ENCODE measurements around the gene NAP1L1. TPM values are rescaled to one million over a fixed set of nuclear protein-coding genes. Genes with fewer than 3 reads are reported as not detected.

NAP1L1 gene
- 100 to 1,000 TPM; 646 to 654 TPM for total RNA-seq
- polyA plus RNA-seq (2013, experiment 1 of 2) = 746 TPM
- 682 TPM for polyA plus RNA-seq (2013, experiment 2 of 2)
- 546 to 1,489 (median 898) reads per million in 172 experiments for total RNA-seq

GRCh38 chr12:76083904-76084862, at the start of gene NAP1L1:
Gene NAP1L1, minus strand, starts transcription at chr12:76084685. Its CDS starts 10,466 bp downstream, at chr12:76074219.
- H3K36me3 ChIP-seq (ENCODE audit: insufficient read depth, low read length) = peaks cover 6% of the 10 kb centered on the region
- H3K27ac Mint-ChIP-seq = peak within 1 kb of the TSS; percentile 98
- DNase-seq = peak; percentile 94 to 98 (median 96)
- H3K4me3 Mint-ChIP-seq = peak within 1 kb of the TSS; percentile 100
- peaks cover 28% of the 10 kb centered on the region for H3K36me3 Mint-ChIP-seq (ENCODE audit: low read depth)
- H3K9me3 ChIP-seq (ENCODE audit: control insufficient read depth in 1 of 2, insufficient read depth in 1 of 2, low read length in 2 of 2) = peaks cover 0 to under 1% of the 10 kb centered on the region in 2 experiments
- ATAC-seq (ENCODE audit: poor library complexity) = peak; percentile 85
- no peaks in the 10 kb centered on the region for H3K27me3 Mint-ChIP-seq
- H3K27me3 ChIP-seq (ENCODE audit: control insufficient read depth in 1 of 2, insufficient read depth in 2 of 2, low read length in 2 of 2) = no peaks in the 10 kb centered on the region
- H3K27ac ChIP-seq (ENCODE audit: low read depth in 1 of 2, low read length in 2 of 2) = peak within 1 kb of the TSS; percentile 96 to 99
- peaks cover 60% of the 10 kb centered on the region for H3K4me1 Mint-ChIP-seq (ENCODE audit: low read depth)
- peak within 1 kb of the TSS; percentile 72 for H3K4me3 ChIP-seq (ENCODE audit: low read length)
- H3K4me1 ChIP-seq (ENCODE audit: insufficient read depth, low read length) = peaks cover 28% of the 10 kb centered on the region
- TF ChIP-seq CTCF (IDR thresholded peaks at IDR 0.05) = no peak
- intact Hi-C loops (cut with DNase I, micrococcal nuclease) = loop anchor here (2.0 to 10.0 kb wide), 6 partner anchors 37 to 692 kb away; partner anchors contain the start of genes OSBPL8 (in 2 of the 2), BBS10 (in 1 of the 2) and GLIPR1L2 (in 1 of the 2)
- CTCF ChIA-PET = interaction anchor here (1.4 kb wide), 1 partner anchor 267 kb away, joined by 4 read pairs; no protein-coding TSS in a partner anchor
- POLR2A ChIA-PET = interaction anchor here (0.5 to 3.6 kb wide), 13 partner anchors 19 to 752 kb away, joined by 3 to 32 read pairs (median 4); partner anchors contain the start of genes BBS10, GLIPR1, KRR1 and OSBPL8
- H3K9me3 Mint-ChIP-seq = no peaks in the 10 kb centered on the region

- H3K27me3 Mint-ChIP-seq = peaks cover 5% of the 10 kb centered on the region
- H3K9me3 Mint-ChIP-seq = no peaks in the 10 kb centered on the region
- DNase-seq (no peak), ATAC-seq (ENCODE audit: poor library complexity) (no peak)
- no peak overlapping the region for H3K27ac Mint-ChIP-seq
- H3K36me3 Mint-ChIP-seq (ENCODE audit: low read depth) = no peaks in the 10 kb centered on the region
- no peaks in the 10 kb centered on the region for H3K4me1 Mint-ChIP-seq (ENCODE audit: low read depth)
- Histone ChIP-seq H3K27me3 (ENCODE audit: control insufficient read depth in 1 of 2, insufficient read depth in 2 of 2, low read length in 2 of 2) (no peaks in the 10 kb centered on the region), H3K4me1 (ENCODE audit: insufficient read depth, low read length) (no peaks in the 10 kb centered on the region), H3K9me3 (ENCODE audit: control insufficient read depth in 1 of 2, insufficient read depth in 1 of 2, low read length in 2 of 2) (no peaks in the 10 kb centered on the region), H3K4me3 (ENCODE audit: low read length) (no peak overlapping the region), H3K36me3 (ENCODE audit: insufficient read depth, low read length) (no peaks in the 10 kb centered on the region), H3K27ac (ENCODE audit: low read depth in 1 of 2, low read length in 2 of 2) (no peak overlapping the region)
- H3K4me3 Mint-ChIP-seq = no peak overlapping the region
- POLR2A ChIA-PET = no interaction called here
- CTCF ChIA-PET = no interaction called here
- TF ChIP-seq CTCF (IDR thresholded peaks at IDR 0.05) = no peak
- intact Hi-C loops (cut with DNase I, micrococcal nuclease) = no loop called here
These were observed 43.1 kb upstream of the NAP1L1 start for GRCh38 chr12:76127588-76127987.

GRCh38 chr12:76124456-76124855, 40.0 kb upstream of the NAP1L1 start:
- no peaks in the 10 kb centered on the region for H3K27me3 Mint-ChIP-seq
- H3K4me1 Mint-ChIP-seq (ENCODE audit: low read depth) = no peaks in the 10 kb centered on the region
- H3K27ac ChIP-seq (ENCODE audit: low read depth in 1 of 2, low read length in 2 of 2) = no peak overlapping the region
- no peaks in the 10 kb centered on the region for H3K27me3 ChIP-seq (ENCODE audit: control insufficient read depth in 1 of 2, insufficient read depth in 2 of 2, low read length in 2 of 2)
- no peak for TF ChIP-seq CTCF (IDR thresholded peaks at IDR 0.05)
- intact Hi-C loops (cut with DNase I, micrococcal nuclease) = no loop called here
- no peak overlapping the region for H3K4me3 ChIP-seq (ENCODE audit: low read length)
- no peak for DNase-seq
- no peak for ATAC-seq (ENCODE audit: poor library complexity)
- no peak overlapping the region for H3K4me3 Mint-ChIP-seq
- no peaks in the 10 kb centered on the region for H3K36me3 ChIP-seq (ENCODE audit: insufficient read depth, low read length)
- ChIA-PET POLR2A (interaction anchor here (0.8 kb wide), 1 partner anchor 41 kb away, joined by 4 read pairs; no protein-coding TSS in a partner anchor), CTCF (no interaction called here)
- H3K36me3 Mint-ChIP-seq (ENCODE audit: low read depth) = no peaks in the 10 kb centered on the region
- no peaks in the 10 kb centered on the region for H3K4me1 ChIP-seq (ENCODE audit: insufficient read depth, low read length)
- no peak overlapping the region for H3K27ac Mint-ChIP-seq
- H3K9me3 Mint-ChIP-seq = no peaks in the 10 kb centered on the region
- no peaks in the 10 kb centered on the region for H3K9me3 ChIP-seq (ENCODE audit: control insufficient read depth in 1 of 2, insufficient read depth in 1 of 2, low read length in 2 of 2)

Data from CD4-positive, alpha-beta T cell (primary cell).